Activated gamma-delta T cell (primary cell): ENCODE data around the gene EPOP.

Experiments
- DNase-seq: peaks from one replicate; lab custom pipeline; 2025; lab: John Stamatoyannopoulos, UW

EPOP gene

GRCh38 chr17:38705803-38706504 is 31.2 kb upstream of the EPOP start:
- DNase-seq = no peak

GRCh38 chr17:38705523-38705802 is 30.7 kb upstream of the EPOP start:
- no peak for DNase-seq

- DNase-seq = peak; percentile 77
Measured at GRCh38 chr17:38704606-38705522, 30.1 kb upstream of the EPOP start, which contains the start of gene MLLT6. MLLT6 (plus strand) TSS chr17:38705273; CDS start chr17:38705633, 360 bp downstream.

GRCh38 chr17:38703742-38704605 is 29.2 kb upstream of the EPOP start:
- peak; percentile 47 for DNase-seq

GRCh38 chr17:38702916-38703741 is 28.4 kb upstream of the EPOP start:
- DNase-seq = no peak

- peak; percentile 81 for DNase-seq
Measured at GRCh38 chr17:38702166-38702915, 27.6 kb upstream of the EPOP start.

- no peak for DNase-seq
Measured at GRCh38 chr17:38701504-38702165, 26.9 kb upstream of the EPOP start.

GRCh38 chr17:38698760-38699159 is 24.0 kb upstream of the EPOP start:
- DNase-seq = no peak

GRCh38 chr17:38697061-38697820 is 22.5 kb upstream of the EPOP start:
- DNase-seq = no peak

GRCh38 chr17:38693700-38694329 is 19.1 kb upstream of the EPOP start:
- no peak for DNase-seq

- no peak for DNase-seq
Measured at GRCh38 chr17:38691154-38691553, 16.4 kb upstream of the EPOP start.

GRCh38 chr17:38690386-38690785 is 15.6 kb upstream of the EPOP start:
- DNase-seq = no peak

- no peak for DNase-seq
Measured at GRCh38 chr17:38687286-38687685, 12.5 kb upstream of the EPOP start.

GRCh38 chr17:38685491-38685890 is 10.7 kb upstream of the EPOP start:
- no peak for DNase-seq

GRCh38 chr17:38681096-38681495 is 6.3 kb upstream of the EPOP start:
- DNase-seq = no peak

GRCh38 chr17:38677819-38678218 is 3.1 kb upstream of the EPOP start:
- no peak for DNase-seq

- no peak for DNase-seq
Measured at GRCh38 chr17:38676706-38677504, 2.1 kb upstream of the EPOP start.
